Embryonic facial prominence (tissue), 1 donor: ENCODE data around the gene FBXO36.

Experiments used
- DNase-seq: peaks from one replicate; pipeline ENCODE4 v3.0.0-alpha.2; 2016; ENCODE audit errors: extremely low spot score

The FBXO36 gene

GRCh38 chr2:230048010-230048671 lies 125.8 kb downstream of the FBXO36 start:
- DNase-seq: no peak

GRCh38 chr2:230050136-230050535 lies 127.8 kb downstream of the FBXO36 start:
- no peak for DNase-seq

- no peak for DNase-seq
Observed at GRCh38 chr2:230052299-230052698, 130.0 kb downstream of the FBXO36 start.

- no peak for DNase-seq
Observed at GRCh38 chr2:230053753-230054478, 131.6 kb downstream of the FBXO36 start.

- no peak for DNase-seq
Observed at GRCh38 chr2:230060672-230061293, 138.5 kb downstream of the FBXO36 start.
